Thymus (tissue), 11 donors: ENCODE results near the gene EPHA2. TPM values are rescaled to one million over a fixed set of nuclear protein-coding genes. Genes with fewer than 3 reads are reported as not detected.
"Not testable (repeated sequence)": the region's sequence is repeated elsewhere in the genome, so short reads cannot be mapped to it uniquely, and the experiment has no call there.

Source experiments
- DNase-seq, 9 donors: peaks; one replicate each; pipeline ENCODE4 v3.0.0-alpha.2; 2013; ENCODE audit warnings: low spot score in 9 of 9, low read depth in 6 of 9, missing footprints in 1 of 9
- H3K27ac ChIP-seq, 2 donors: one replicate each; pipeline ENCODE4 v1.5.1; 2013; ENCODE audit warnings: control low read depth in 1 of 2, low read depth in 1 of 2, low read length in 1 of 2, mild to moderate bottlenecking in 1 of 2, moderate library complexity in 1 of 2
- H3K27me3 ChIP-seq, 2 donors: one replicate each; pipeline ENCODE4 v1.5.1; 2013; ENCODE audit warnings: low read length in 1 of 2; ENCODE audit not compliant: control insufficient read depth in 2 of 2, insufficient read depth in 1 of 2
- H3K36me3 ChIP-seq, 2 donors: one replicate each; pipeline ENCODE4 v1.5.1; 2013; ENCODE audit warnings: low read length in 1 of 2, mild to moderate bottlenecking in 1 of 2, moderate library complexity in 1 of 2; ENCODE audit not compliant: control insufficient read depth in 2 of 2, insufficient read depth in 2 of 2
- H3K4me1 ChIP-seq, 2 donors: one replicate each; pipeline ENCODE4 v1.5.1; 2013; ENCODE audit warnings: low read length in 2 of 2; ENCODE audit not compliant: control insufficient read depth in 2 of 2, insufficient read depth in 2 of 2
- H3K4me3 ChIP-seq, 2 donors: one replicate each; pipeline ENCODE4 v1.5.1; 2013; ENCODE audit warnings: low read length in 2 of 2, control low read depth in 1 of 2, mild to moderate bottlenecking in 1 of 2
- H3K9me3 ChIP-seq, 2 donors: one replicate each; pipeline ENCODE4 v1.5.1; 2013; ENCODE audit warnings: low read length in 1 of 2, mild to moderate bottlenecking in 1 of 2; ENCODE audit not compliant: control insufficient read depth in 2 of 2, insufficient read depth in 1 of 2
- WGBS: extraction: QIAGEN DNeasy Blood & Tissue Kit; methylation state at CpG from one replicate; pipeline ENCODE4 v1.1.7; 2013; 5-methylcytosine and 5-hydroxymethylcytosine counted together
- polyA plus RNA-seq: library from polyadenylated mRNA; stranded (reverse); fragments of 200-250 nt; gene quantifications from one replicate; pipeline ENCODE4 v1.2.3, GENCODE V29; 2013
- total RNA-seq: library from RNA; stranded (reverse); fragments of 120-200 nt; gene quantifications from one replicate; pipeline ENCODE4 v1.2.4, GENCODE V29; 2013
- donor health status: healthy.

EPHA2 gene
- total and polyA plus RNA-seq, 2 donors, result 1.4 to 6.2 TPM

DNA sequence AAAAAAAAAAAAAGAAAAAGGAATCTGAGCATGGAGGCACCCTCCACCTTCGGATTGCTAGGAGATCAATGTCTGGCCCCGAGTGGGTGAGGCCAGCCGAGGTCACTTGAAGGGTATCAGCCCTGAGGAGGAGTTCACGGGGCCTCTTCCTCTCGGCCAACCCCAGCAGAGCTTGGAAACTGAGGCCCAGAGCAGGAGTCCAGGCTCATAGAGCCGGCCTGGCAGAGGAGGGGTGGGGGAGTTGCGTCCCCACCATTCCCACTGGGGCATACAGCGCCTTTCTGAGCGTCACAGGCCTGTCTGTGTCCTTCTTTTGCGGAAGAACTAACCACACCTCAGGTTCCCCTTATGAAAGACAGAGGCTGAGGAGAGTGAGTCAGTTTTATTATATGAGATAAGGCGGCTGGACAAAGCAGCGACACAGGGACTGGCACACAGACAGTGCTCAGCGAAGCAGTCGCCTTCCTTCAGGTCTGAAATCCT, 17.1 kb upstream of the EPHA2 start:
- peaks cover 0 to 1% of the 10 kb centered on the region in 2 donors for H3K9me3 ChIP-seq
- no peak for DNase-seq
- H3K4me3 ChIP-seq, result no peak overlapping the region
- 73% methylated on average over 14 of the region's 14 CpGs for WGBS
- peaks cover 2% of the 10 kb centered on the region in 2 donors for H3K27me3 ChIP-seq
- H3K36me3 ChIP-seq, result no peaks in the 10 kb centered on the region
- H3K27ac ChIP-seq, result no peak overlapping the region
- H3K4me1 ChIP-seq, result peaks cover 14 to 51% of the 10 kb centered on the region in 2 donors

DNA sequence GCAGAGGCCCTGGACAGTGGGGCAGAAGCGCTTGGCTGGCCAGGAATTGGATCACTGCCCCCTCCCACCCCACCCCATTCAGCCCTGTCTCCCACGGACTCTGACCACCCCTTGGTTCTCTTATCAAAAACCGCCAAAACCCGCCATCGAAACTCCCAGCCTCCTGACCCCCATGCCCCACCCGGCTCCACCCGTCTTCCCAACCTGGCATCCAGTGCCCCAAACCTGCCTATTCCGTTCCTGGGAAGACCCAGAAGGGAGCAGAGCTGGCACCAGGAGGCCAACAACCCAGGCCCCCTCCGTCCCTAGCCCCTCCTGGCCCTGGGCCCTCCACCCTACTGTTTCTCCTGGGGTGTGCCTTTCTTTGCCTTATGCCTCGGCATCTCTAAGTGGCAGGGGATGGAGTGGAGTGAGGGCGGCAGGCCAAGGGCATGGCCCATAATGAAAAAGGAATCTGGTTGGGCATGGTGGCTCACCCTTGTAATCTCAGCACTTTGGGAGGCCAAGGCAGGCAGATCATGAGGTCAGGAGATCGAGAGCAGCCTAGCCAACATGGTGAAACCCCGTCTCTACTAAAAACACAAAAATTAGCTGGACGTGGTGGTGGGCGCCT, 16.5 kb upstream of the EPHA2 start:
- H3K9me3 ChIP-seq, result peaks cover 0 to 1% of the 10 kb centered on the region in 2 donors
- no peak overlapping the region for H3K4me3 ChIP-seq
- no peak for DNase-seq
- H3K27ac ChIP-seq, result peak overlapping the region in 1 of 2 donors; percentile 26
- peaks cover 2% of the 10 kb centered on the region in 2 donors for H3K27me3 ChIP-seq
- WGBS, result 95% methylated on average over 15 of the region's 15 CpGs
- H3K4me1 ChIP-seq, result peaks cover 15 to 57% of the 10 kb centered on the region in 2 donors
- no peaks in the 10 kb centered on the region for H3K36me3 ChIP-seq

DNA sequence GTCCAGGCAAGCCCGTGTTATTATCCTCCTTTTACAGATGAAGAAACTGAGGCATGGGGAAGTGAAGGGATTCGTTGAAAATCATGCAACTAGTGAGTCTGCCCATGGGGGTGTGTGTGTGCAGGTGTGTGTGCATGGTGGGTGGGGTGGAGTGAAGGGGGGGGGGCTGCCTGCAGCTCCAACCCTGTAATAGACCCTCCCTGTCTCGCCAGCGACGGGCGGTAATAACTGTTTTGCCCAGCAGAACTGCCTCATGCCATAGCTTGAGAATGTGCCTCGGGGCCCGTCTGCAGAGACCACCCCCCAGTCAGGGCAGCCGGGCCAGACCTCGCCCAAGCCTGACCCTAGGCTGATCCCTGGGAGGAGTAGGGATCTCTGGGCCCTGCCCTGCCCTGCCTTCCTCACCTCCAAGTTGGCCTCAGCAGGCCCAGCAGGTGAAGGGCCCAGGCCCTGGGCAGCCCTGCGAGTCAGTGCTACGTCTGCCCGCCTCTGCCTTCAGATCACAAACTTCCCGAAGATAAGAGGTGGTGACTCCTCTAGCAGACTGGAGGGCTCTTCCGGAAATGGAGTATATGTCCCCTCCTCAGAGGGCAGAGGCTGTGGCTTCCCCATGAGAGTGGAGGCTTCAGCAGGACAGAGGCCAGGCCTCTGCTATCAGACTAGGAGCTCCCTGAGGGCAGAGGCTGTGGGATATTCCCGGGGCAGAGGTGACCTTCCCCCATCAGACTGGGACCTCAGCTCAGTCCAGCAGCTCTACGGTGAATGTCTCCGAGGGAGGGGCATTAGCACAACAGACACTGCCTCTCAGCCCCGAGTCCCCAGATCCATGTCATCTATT, 15.7 kb upstream of the EPHA2 start:
- WGBS, result 97% methylated on average over 19 of the region's 19 CpGs
- peaks cover 20 to 65% of the 10 kb centered on the region in 2 donors for H3K4me1 ChIP-seq
- DNase-seq, result no peak

DNA sequence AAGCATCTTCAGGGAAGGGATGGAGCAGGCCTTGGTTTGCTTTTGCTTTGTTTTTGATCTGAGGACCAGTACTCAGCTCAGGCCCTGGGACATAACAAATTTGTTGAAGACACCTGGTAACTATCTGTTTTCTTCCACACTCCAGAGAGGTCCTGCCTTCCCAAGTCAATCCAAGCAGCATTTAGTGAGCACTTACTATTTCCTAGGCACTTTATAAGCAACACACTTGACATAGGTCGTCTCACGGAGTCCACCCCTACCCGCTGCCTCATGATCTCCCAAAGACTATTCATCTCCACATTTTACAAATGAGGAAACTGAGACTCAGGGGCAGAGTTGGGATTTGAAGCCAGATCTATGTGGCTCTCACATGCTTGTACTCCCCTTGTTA, 14.4 kb upstream of the EPHA2 start:
- H3K36me3 ChIP-seq, result no peaks in the 10 kb centered on the region
- no peak for DNase-seq
- peaks cover 32 to 75% of the 10 kb centered on the region in 2 donors for H3K4me1 ChIP-seq
- H3K9me3 ChIP-seq, result peaks cover 0 to 1% of the 10 kb centered on the region in 2 donors
- no peak overlapping the region for H3K27ac ChIP-seq
- no peak overlapping the region for H3K4me3 ChIP-seq
- peaks cover 2% of the 10 kb centered on the region in 2 donors for H3K27me3 ChIP-seq
- WGBS, result 96% methylated on average over 3 of the region's 3 CpGs

More for the DNA sequence above, 15.7 kb upstream of the EPHA2 start:
- H3K36me3 ChIP-seq, result no peaks in the 10 kb centered on the region
- peaks cover 0 to 1% of the 10 kb centered on the region in 2 donors for H3K9me3 ChIP-seq
- H3K27ac ChIP-seq, result no peak overlapping the region
- peaks cover 2% of the 10 kb centered on the region in 2 donors for H3K27me3 ChIP-seq
- no peak overlapping the region for H3K4me3 ChIP-seq

DNA sequence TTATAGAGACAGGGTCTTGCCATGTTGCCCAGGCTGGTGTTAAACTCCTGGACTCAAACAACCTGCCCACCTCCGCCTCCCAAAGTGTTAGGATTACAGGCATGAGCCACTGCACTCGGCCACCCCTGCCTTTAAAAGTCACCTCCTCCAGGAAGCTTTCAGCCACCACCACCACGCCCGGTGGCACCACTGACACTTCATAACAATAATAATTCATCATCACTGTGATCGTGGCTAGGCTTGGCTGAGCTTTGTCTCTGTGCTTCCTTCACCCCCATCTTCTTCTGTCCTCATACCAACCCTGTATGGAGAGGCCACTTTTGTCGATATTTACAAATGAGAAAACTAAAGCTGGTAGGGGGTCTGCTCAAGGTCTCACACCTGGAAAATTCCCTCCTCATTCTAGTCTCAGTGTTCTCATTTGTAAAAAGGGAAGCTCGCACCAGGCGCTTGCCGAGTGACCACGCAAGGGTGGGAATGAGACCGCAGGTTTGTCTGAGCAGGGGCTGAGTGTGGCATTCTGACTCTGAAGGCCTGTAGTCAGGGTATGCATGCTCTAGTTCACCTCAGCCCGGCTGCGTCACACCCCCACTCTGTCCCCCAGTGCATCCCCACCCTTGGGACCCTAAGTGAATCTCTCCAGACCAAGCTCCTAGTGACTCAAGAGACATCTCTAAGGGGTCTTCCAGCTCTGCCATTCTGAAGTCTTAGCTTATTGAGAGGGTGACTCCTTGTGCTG, 12.9 kb upstream of the EPHA2 start:
- Histone ChIP-seq H3K4me3 (no peak overlapping the region), H3K27me3 (peaks cover 2% of the 10 kb centered on the region in 2 donors), H3K4me1 (peaks cover 45 to 76% of the 10 kb centered on the region in 2 donors), H3K36me3 (no peaks in the 10 kb centered on the region), H3K9me3 (peaks cover 0 to 1% of the 10 kb centered on the region in 2 donors), H3K27ac (no peak overlapping the region)
- whole genome bisulfite sequencing, result 35% methylated on average over 13 of the region's 13 CpGs
- DNase-seq, result peak in 1 of 9 donors; percentile 24

DNA sequence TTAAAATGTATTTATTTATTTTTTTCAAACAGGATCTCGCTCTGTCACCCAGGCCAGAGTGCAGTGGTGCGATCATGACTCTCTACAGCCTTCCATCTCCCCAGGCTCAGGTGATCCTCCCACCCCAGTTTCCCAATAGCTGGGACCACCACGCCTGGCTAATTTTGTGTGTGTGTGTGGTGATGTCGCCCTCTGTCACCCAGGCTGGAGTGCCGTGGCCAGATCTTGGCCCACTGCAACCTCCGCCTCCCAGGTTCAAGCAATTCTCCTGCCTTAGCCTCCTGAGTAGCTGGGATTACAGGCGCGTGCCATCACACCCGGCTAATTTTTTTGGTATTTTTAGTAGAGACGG, 12.3 kb upstream of the EPHA2 start:
- not testable (repeated sequence) for DNase-seq, H3K9me3 ChIP-seq, H3K36me3 ChIP-seq, H3K27me3 ChIP-seq
- WGBS, result 47% methylated on average over 10 of the region's 10 CpGs
- peak overlapping the region; percentile 48 to 61 for H3K27ac ChIP-seq
- H3K4me1 ChIP-seq, result peaks cover 48 to 77% of the 10 kb centered on the region in 2 donors
- peak overlapping the region; percentile 49 to 52 for H3K4me3 ChIP-seq

DNA sequence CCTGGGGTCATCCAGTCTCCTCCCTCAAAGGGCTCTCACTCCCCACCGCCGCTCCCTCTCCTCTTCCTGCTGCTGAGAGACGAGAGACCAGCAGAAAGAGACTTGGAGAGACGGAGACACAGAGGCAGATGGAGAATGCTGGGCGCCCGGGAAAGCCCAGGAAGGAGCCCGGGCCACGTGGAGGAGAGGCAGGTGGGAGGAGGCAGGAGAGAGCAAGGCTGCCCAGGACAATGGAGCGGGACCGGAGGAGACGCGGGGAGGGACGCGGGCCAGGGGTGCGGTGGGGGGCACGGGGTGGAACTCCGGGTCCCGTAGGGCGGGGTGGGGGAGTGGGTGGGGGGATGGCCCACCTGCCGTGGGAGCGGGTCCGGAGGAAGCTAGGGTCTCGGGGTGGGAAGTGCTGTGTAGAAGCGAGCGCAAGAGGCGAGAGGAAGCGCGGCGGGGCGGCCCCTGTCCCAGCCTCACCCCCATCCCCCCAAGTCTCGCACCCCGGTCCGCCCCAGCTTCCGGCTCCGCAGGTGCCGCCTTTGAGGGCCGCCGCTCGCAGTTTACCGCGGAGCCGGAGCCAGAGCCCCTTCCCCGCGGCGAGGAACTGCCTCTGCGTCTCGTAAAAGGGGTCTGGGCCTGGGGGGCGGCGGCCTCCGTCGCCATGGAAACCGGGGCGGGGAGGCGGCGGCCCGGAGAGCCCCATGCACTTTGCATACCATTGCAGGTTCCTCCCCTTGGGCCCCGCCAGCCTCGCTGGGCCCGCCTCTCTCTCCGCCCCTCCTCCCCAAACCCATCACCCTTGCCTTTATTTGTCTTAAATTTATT, 11.7 kb upstream of the EPHA2 start:
- no peaks in the 10 kb centered on the region for H3K36me3 ChIP-seq
- peak in 8 of 9 donors; percentile 70 to 96 (median 89) for DNase-seq
- 14% methylated on average over 60 of the region's 60 CpGs for WGBS
- peak overlapping the region; percentile 61 to 71 for H3K27ac ChIP-seq
- peaks cover 2% of the 10 kb centered on the region in 2 donors for H3K27me3 ChIP-seq
- H3K9me3 ChIP-seq, result peaks cover 1 to 6% of the 10 kb centered on the region in 2 donors
- peaks cover 54 to 82% of the 10 kb centered on the region in 2 donors for H3K4me1 ChIP-seq
- peak overlapping the region; percentile 49 to 52 for H3K4me3 ChIP-seq

DNA sequence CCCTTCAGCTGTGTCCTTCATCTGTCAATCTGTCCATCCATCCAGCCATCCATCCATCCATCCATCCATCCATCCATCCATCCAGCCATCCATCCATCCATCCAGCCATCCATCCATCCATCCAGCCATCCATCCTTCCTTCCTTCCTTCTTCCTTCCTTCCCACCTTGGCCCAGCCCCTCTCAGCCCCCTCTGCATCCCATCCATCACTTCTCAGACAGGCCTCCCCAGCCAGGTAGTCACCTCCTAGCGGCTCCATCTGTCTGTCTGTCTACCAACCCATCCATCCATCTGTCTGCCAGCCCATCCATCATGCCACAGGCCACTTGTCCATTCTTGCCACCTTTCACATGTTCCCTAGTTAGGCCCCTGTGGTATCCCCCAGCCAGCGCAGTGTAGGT, 10.2 kb upstream of the EPHA2 start:
- peaks cover 1 to 10% of the 10 kb centered on the region in 2 donors for H3K9me3 ChIP-seq
- WGBS, result 50% methylated on average over 2 of the region's 2 CpGs
- H3K4me1 ChIP-seq, result peaks cover 64 to 90% of the 10 kb centered on the region in 2 donors
- H3K27ac ChIP-seq, result no peak overlapping the region
- DNase-seq, result no peak
- no peaks in the 10 kb centered on the region for H3K36me3 ChIP-seq
- H3K4me3 ChIP-seq, result no peak overlapping the region
- peaks cover 0 to 2% of the 10 kb centered on the region in 2 donors for H3K27me3 ChIP-seq
